HG03342 (cell line): ENCODE data around the gene DCTN3.

Source experiments
- ATAC-seq: cut with Tn5 transposase; IDR thresholded peaks from one replicate; pipeline ENCODE4 v1.9.1; 2021; ENCODE audit warnings: mild to moderate bottlenecking, moderate library complexity; ENCODE audit not compliant: unreplicated experiment

Gene DCTN3

GRCh38 chr9:34575241-34575640 is 45.1 kb downstream of the DCTN3 start:
- no peak for ATAC-seq

- ATAC-seq, result no peak
Observed at GRCh38 chr9:34574571-34574970, 45.7 kb downstream of the DCTN3 start.

- no peak for ATAC-seq
Observed at GRCh38 chr9:34573599-34574325, 46.5 kb downstream of the DCTN3 start.

GRCh38 chr9:34572628-34573027 is 47.7 kb downstream of the DCTN3 start:
- no peak for ATAC-seq

- ATAC-seq, result no peak
Observed at GRCh38 chr9:34572092-34572491, 48.2 kb downstream of the DCTN3 start.

GRCh38 chr9:34571481-34571810 is 48.8 kb downstream of the DCTN3 start:
- ATAC-seq, result no peak

- ATAC-seq, result no peak
Observed at GRCh38 chr9:34570809-34571480, 49.4 kb downstream of the DCTN3 start.

- ATAC-seq, result no peak
Observed at GRCh38 chr9:34570376-34570775, 49.9 kb downstream of the DCTN3 start.

GRCh38 chr9:34568774-34569173 is 51.5 kb downstream of the DCTN3 start:
- no peak for ATAC-seq

GRCh38 chr9:34568133-34568532 is 52.2 kb downstream of the DCTN3 start:
- ATAC-seq, result no peak

- ATAC-seq, result no peak
Observed at GRCh38 chr9:34566972-34567371, 53.3 kb downstream of the DCTN3 start.

GRCh38 chr9:34566322-34566721 is 54.0 kb downstream of the DCTN3 start:
- no peak for ATAC-seq

GRCh38 chr9:34565856-34566255 is 54.4 kb downstream of the DCTN3 start:
- no peak for ATAC-seq

- ATAC-seq, result no peak
Observed at GRCh38 chr9:34564617-34565016, 55.7 kb downstream of the DCTN3 start.
